NCI-H748 (cell line): ENCODE results near the gene SERPINB2.
A peak's percentile ranks its signal among the peaks of the same experiment; 100 is the strongest.
"Not testable (repeated sequence)": the region's sequence is repeated elsewhere in the genome, so short reads cannot be mapped to it uniquely, and the experiment has no call there.

Experiments
- DNase-seq: peaks from one replicate; lab custom pipeline; 2025; ENCODE audit not compliant: unreplicated experiment; lab: John Stamatoyannopoulos, UW

Gene SERPINB2

GRCh38 chr18:63930773-63931354 lies 43.4 kb downstream of the SERPINB2 start:
- no peak for DNase-seq

GRCh38 chr18:63936156-63936931 lies 48.8 kb downstream of the SERPINB2 start:
- DNase-seq, result peak; percentile 85

DNA sequence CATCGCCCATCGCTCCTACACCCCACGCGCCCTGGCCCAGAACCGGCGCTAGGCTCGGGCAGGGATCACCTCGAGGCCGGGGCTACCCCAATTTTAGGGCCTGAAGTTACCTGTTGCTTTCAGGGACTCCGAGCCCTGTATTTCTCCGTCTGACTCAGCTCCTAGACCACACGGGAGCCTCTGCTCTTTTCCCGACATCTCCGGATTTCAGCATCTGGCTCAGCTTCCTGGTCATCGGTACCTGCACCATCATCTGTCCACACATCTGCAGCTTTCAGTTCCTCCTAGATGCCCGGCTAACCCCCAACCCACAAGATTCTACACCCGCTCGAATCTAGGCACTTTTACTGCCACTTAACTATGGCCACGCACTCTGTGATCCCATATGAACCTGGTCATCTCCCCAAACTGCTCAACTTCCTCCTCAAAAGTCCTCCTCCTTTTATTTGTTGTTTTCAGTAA lies 49.5 kb downstream of the SERPINB2 start:
- DNase-seq, result no peak

DNA sequence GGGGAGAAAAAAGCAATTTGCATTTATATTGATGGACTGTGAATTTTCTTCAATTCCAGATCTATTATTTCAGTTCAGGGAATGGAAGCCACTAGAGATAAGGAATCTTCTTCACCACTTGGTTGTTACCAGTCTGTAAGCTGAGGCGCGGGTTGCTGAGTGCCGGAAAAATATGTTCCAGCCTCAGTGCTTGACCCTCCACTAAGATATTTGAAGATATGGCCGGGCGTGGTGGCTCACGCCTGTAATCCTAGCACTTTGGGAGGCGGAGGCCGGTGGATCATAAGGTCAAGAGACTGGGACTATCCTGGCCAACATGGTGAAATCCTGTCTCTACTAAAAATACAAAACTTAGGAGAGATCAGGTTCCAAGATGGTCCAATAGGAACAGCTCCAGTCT lies 52.5 kb downstream of the SERPINB2 start:
- no peak for DNase-seq

GRCh38 chr18:63940543-63941050 lies 53.1 kb downstream of the SERPINB2 start:
- DNase-seq, result not testable (repeated sequence)

GRCh38 chr18:63947051-63947790 lies 59.7 kb downstream of the SERPINB2 start:
- DNase-seq, result no peak

- peak; percentile 96 for DNase-seq
These were observed 61.7 kb downstream of the SERPINB2 start, which contains the start of gene HMSD for GRCh38 chr18:63949068-63949737. HMSD (plus strand) TSS chr18:63949301; CDS start chr18:63953456, 4,155 bp downstream.

DNA sequence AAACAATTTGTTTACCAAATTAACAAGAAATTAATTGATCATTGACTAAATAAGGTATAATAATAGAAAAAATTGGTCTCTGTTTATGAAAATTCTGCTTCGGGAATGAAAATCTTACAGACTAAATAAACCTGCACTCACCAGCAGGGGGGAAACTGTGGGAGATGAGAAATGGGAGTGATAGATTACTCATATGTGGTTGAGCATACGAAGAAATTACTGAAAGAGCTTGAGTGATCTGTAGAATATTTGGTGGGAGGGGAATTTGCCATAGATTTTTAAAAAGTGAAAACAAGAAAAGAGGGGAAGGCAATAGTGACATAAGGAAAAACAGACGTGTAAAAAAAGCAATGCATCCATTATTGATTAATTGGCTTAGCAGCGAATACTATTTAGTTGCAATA lies 63.8 kb downstream of the SERPINB2 start:
- no peak for DNase-seq
